IMR-90 (cell line): ENCODE results near the gene CUX1. TPM values are rescaled to one million over a fixed set of nuclear protein-coding genes. Genes with fewer than 3 reads are reported as not detected.

Source experiments
- ATAC-seq: fragments of 200-7000 bp; cut with Tn5 transposase; 2 replicates; pipeline ENCODE4 v1.9.1; 2020; ENCODE audit warnings: low read depth, mild to moderate bottlenecking, moderate library complexity
- BruUV-seq: library from RNA; stranded (reverse); fragments of 400-500 nt; replicated peaks from 2 replicates; lab custom pipeline; 2021; lab: Mats Ljungman, UMichigan
- CTCF ChIA-PET: fragments of 300-600 bp; formaldehyde crosslinking; extraction: SDS; loops from one replicate; lab custom pipeline; 2021; ENCODE audit warnings: antibody characterized with exemption; lab: Yijun Ruan, JAX
- POLR2A ChIA-PET: fragments of 300-600 bp; sonication (Branson Sonifier 250); formaldehyde crosslinking; loops from one replicate; lab custom pipeline; 2022; ENCODE audit warnings: antibody characterized with exemption; ENCODE audit not compliant: unreplicated experiment; lab: Charles Lee
- DNase-seq: peaks from one replicate; pipeline ENCODE4 v3.0.0; 2013
- H2AFZ ChIP-seq: replicated peaks from 2 replicates; pipeline ENCODE3; 2013; ENCODE audit warnings: low read length, mild to moderate bottlenecking; ENCODE audit not compliant: poor library complexity
- H2AK5ac ChIP-seq: 2 replicates; pipeline ENCODE4 v1.6.1; 2013; ENCODE audit warnings: low read depth, low read length, inconsistent platforms
- H2AK9ac ChIP-seq: replicated peaks from 2 replicates; pipeline ENCODE3; 2013; ENCODE audit warnings: mild to moderate bottlenecking, low read depth, low read length, moderate library complexity; ENCODE audit not compliant: poor library complexity
- H2BK120ac ChIP-seq: 2 replicates; pipeline ENCODE4 v1.6.1; 2013; ENCODE audit warnings: low read depth, low read length, inconsistent platforms
- H2BK15ac ChIP-seq: 3 replicates; pipeline ENCODE4 v1.6.1; 2013; ENCODE audit warnings: low read depth, low read length, inconsistent platforms
- H2BK20ac ChIP-seq: 2 replicates; pipeline ENCODE4 v1.6.1; 2013; ENCODE audit warnings: low read depth, mild to moderate bottlenecking, inconsistent platforms, low read length, moderate library complexity
- H2BK5ac ChIP-seq: 2 replicates; pipeline ENCODE4 v1.6.1; 2013; ENCODE audit warnings: mild to moderate bottlenecking, low read depth, low read length, inconsistent platforms; ENCODE audit not compliant: poor library complexity, severe bottlenecking
- H3K14ac ChIP-seq: replicated peaks from 2 replicates; pipeline ENCODE4 v1.6.1; 2013; ENCODE audit warnings: low read depth, low read length, inconsistent platforms
- H3K18ac ChIP-seq: 2 replicates; pipeline ENCODE4 v1.6.1; 2013; ENCODE audit warnings: low read depth, low read length, control low read depth
- H3K23ac ChIP-seq: 2 replicates; pipeline ENCODE4 v1.6.1; 2013; ENCODE audit warnings: low read depth, low read length, inconsistent platforms
- H3K27ac ChIP-seq: 2 replicates; pipeline ENCODE4 v1.5.1; 2013; ENCODE audit warnings: mild to moderate bottlenecking, control low read depth, low read length; ENCODE audit not compliant: insufficient read depth
- H3K27me3 ChIP-seq: 2 replicates; pipeline ENCODE4 v1.6.1; 2013; ENCODE audit warnings: low read length; ENCODE audit not compliant: control insufficient read depth, insufficient read depth
- H3K36me3 ChIP-seq: 2 replicates; pipeline ENCODE4 v1.6.1; 2013; ENCODE audit warnings: low read length, mixed read lengths; ENCODE audit not compliant: control insufficient read depth, insufficient read depth
- H3K4ac ChIP-seq: 2 replicates; pipeline ENCODE4 v1.6.1; 2013; ENCODE audit warnings: low read depth, low read length, inconsistent platforms
- H3K4me1 ChIP-seq: 2 replicates; pipeline ENCODE4 v1.6.1; 2013; ENCODE audit warnings: low read length, mixed read lengths; ENCODE audit not compliant: control insufficient read depth, insufficient read depth
- H3K4me2 ChIP-seq: 2 replicates; pipeline ENCODE4 v1.6.1; 2013; ENCODE audit warnings: low read depth, mild to moderate bottlenecking, control low read depth, low read length, moderate library complexity
- H3K4me3 ChIP-seq: 2 replicates; pipeline ENCODE4 v1.5.1; 2013; ENCODE audit warnings: low read depth, mild to moderate bottlenecking, control low read depth, low read length, moderate library complexity; ENCODE audit not compliant: insufficient read depth
- H3K56ac ChIP-seq: 2 replicates; pipeline ENCODE4 v1.6.1; 2013; ENCODE audit warnings: low read length, inconsistent platforms; ENCODE audit not compliant: insufficient read depth; ENCODE audit errors: extremely low read depth
- H3K79me1 ChIP-seq, 2 experiments: 2 replicates each; pipeline ENCODE4 v1.6.1; 2013; ENCODE audit warnings: low read length in 2 of 2, inconsistent platforms in 1 of 2, low read depth in 1 of 2
- H3K9ac ChIP-seq: 2 replicates; pipeline ENCODE4 v1.6.1; 2013; ENCODE audit warnings: low read depth, low read length, control low read depth
- H3K9me1 ChIP-seq: 2 replicates; pipeline ENCODE4 v1.6.1; 2013; ENCODE audit warnings: low read length, inconsistent platforms; ENCODE audit not compliant: insufficient read depth
- H3K9me3 ChIP-seq: 2 replicates; pipeline ENCODE4 v1.6.1; 2013; ENCODE audit warnings: low read length; ENCODE audit not compliant: control insufficient read depth, insufficient read depth
- H4K20me1 ChIP-seq: 2 replicates; pipeline ENCODE4 v1.6.1; 2013; ENCODE audit warnings: low read length, inconsistent platforms; ENCODE audit not compliant: insufficient read depth
- H4K5ac ChIP-seq: 2 replicates; pipeline ENCODE4 v1.6.1; 2013; ENCODE audit warnings: mild to moderate bottlenecking, low read depth, low read length, control low read depth
- H4K8ac ChIP-seq, 2 experiments: 2 replicates each; pipeline ENCODE4 v1.6.1; 2013; ENCODE audit warnings: low read depth in 2 of 2, low read length in 2 of 2, control low read depth in 1 of 2, inconsistent platforms in 1 of 2
- H4K91ac ChIP-seq: 2 replicates; pipeline ENCODE4 v1.6.1; 2013; ENCODE audit warnings: low read depth, low read length, inconsistent platforms; ENCODE audit not compliant: insufficient read depth
- CEBPB ChIP-seq: IDR thresholded peaks from 2 replicates; pipeline ENCODE4 v1.6.1; 2012; ENCODE audit warnings: low read depth, low read length, improper control_type of control experiment
- CHD1 ChIP-seq: IDR thresholded peaks from 2 replicates; pipeline ENCODE4 v1.6.1; 2012; ENCODE audit warnings: low read depth, low read length, improper control_type of control experiment
- CTCF ChIP-seq: conservative IDR thresholded peaks from 2 replicates; pipeline ENCODE4 v1.5.1; 2012; ENCODE audit warnings: mild to moderate bottlenecking, low read depth, low read length, improper control_type of control experiment
- FOS ChIP-seq: fragments of 150-350 bp; IDR thresholded peaks from 2 replicates; pipeline ENCODE4 v1.6.1; 2016; ENCODE audit warnings: low read depth, low read length
- MAFK ChIP-seq: IDR thresholded peaks from 2 replicates; pipeline ENCODE4 v1.6.1; 2012; ENCODE audit warnings: low read depth, low read length, improper control_type of control experiment
- MXI1 ChIP-seq: IDR thresholded peaks from 2 replicates; pipeline ENCODE4 v1.6.1; 2012; ENCODE audit warnings: low read depth, mild to moderate bottlenecking, low read length, moderate library complexity, borderline replicate concordance
- WGBS, 2 experiments: methylation state at CpG; one replicate each; pipeline versions ENCODE4 v1.1.5 to v1.1.7; 2013; ENCODE audit warnings: missing lambda C conversion rate in 2 of 2; ENCODE audit not compliant: insufficient read length in 1 of 2; ENCODE audit errors: extremely low coverage in 2 of 2; 5-methylcytosine and 5-hydroxymethylcytosine counted together
- dilution Hi-C: fragments of 300-500 bp; cut with HindIII; formaldehyde crosslinking; loops from one replicate; pipeline ENCODE4 v1.14.3; 2018; ENCODE audit warnings: low sequenced_read_pairs; ENCODE audit not compliant: unreplicated experiment
- in situ Hi-C: fragments of 300-500 bp; cut with MboI; formaldehyde crosslinking; loops from 3 replicates; pipeline ENCODE4 v1.14.3; 2019; ENCODE audit warnings: low sequenced_read_pairs, inconsistent platforms, mixed read lengths
- intact Hi-C: fragments of 100-400 bp; cut with micrococcal nuclease; formaldehyde crosslinking; loops from 2 replicates; pipeline ENCODE4 v1.10.0; 2022
- polyA plus RNA-seq, 3 experiments: library from polyadenylated mRNA; depleted of rRNA; stranded (reverse); fragments of >200 nt; gene quantifications; 2 replicates each; pipeline ENCODE4 v1.2.3, GENCODE V29; 2012; ENCODE audit warnings: low replicate concordance in 1 of 3
- total RNA-seq: library from RNA; depleted of rRNA; stranded (reverse); fragments of >200 nt; gene quantifications from 2 replicates; pipeline ENCODE4 v1.2.3, GENCODE V29; 2012

CUX1 gene
- total and polyA plus RNA-seq, 2 of the 4 experiments (the other 2 are of a cell fraction), result 19.7 to 46.4 TPM

- Histone ChIP-seq H3K14ac (no peak overlapping the region), H2AK5ac (no peak overlapping the region), H2BK20ac (no peak overlapping the region), H3K4me2 (no peak overlapping the region), H4K8ac (no peak overlapping the region), H2BK120ac (no peak overlapping the region), H3K9me1 (peaks cover 6% of the 10 kb centered on the region), H4K5ac (no peak overlapping the region), H3K27me3 (no peaks in the 10 kb centered on the region), H4K91ac (no peak overlapping the region), H2BK5ac (no peak overlapping the region), H3K9me3 (no peaks in the 10 kb centered on the region), H3K36me3 (peaks cover 12% of the 10 kb centered on the region), H3K27ac (no peak overlapping the region), H3K9ac (no peak overlapping the region), H2AFZ (no peak overlapping the region), H3K79me1 (peaks cover 0 to 9% of the 10 kb centered on the region in 2 experiments; a peak in 2 of 4 replicates), H3K4ac (no peak overlapping the region), H3K23ac (no peak overlapping the region), H2AK9ac (no peak overlapping the region), H3K18ac (no peak overlapping the region), H4K20me1 (no peaks in the 10 kb centered on the region; the same call in 1 of the 2 replicates), H3K4me3 (no peak overlapping the region), H3K56ac (no peak overlapping the region), H2BK15ac (no peak overlapping the region), H3K4me1 (peaks cover 6% of the 10 kb centered on the region)
- DNase-seq, result no peak
- BruUV-seq, result no TSS peak
- TF ChIP-seq CHD1 (no peak), FOS (no peak), CEBPB (no peak), CTCF (no peak), MXI1 (no peak), MAFK (no peak)
- no peak for ATAC-seq
- CTCF ChIA-PET, result no interaction called here
- intact Hi-C loops (no loop called here), in situ Hi-C loops (no loop called here), dilution Hi-C loops (no loop called here)
- WGBS, 2 experiments, result 100% methylated on average over 3 of the region's 9 CpGs; no CpG with 5 or more reads in 1 of the 2 experiments
- POLR2A ChIA-PET, result no interaction called here
These were observed 339.4 kb downstream of the CUX1 start for GRCh38 chr7:102156867-102157266.
